Measurements from ENCODE around the gene ACE. TPM values are rescaled to one million over a fixed set of nuclear protein-coding genes. Genes with fewer than 3 reads are reported as not detected.

ACE gene
- 2.4 to 2.9 TPM (median 2.6 TPM) in 3 replicates for total RNA-seq

- Mint-ChIP-seq H3K9me3 (no peaks in the 10 kb centered on the region), H3K27me3 (ENCODE audit: low read depth) (peaks cover 43% of the 10 kb centered on the region), H3K4me3 (peak within 1 kb of the TSS; percentile 79), H3K27ac (no peak within 1 kb of the TSS), H3K36me3 (no peaks in the 10 kb centered on the region), H3K4me1 (peaks cover 21% of the 10 kb centered on the region)
- no peak for TF ChIP-seq CTCF (IDR thresholded peaks at IDR 0.05; ENCODE audit: unreplicated experiment)
- peak in 1 of 2 experiments; percentile 55 for DNase-seq (ENCODE audit: low spot score in 2 of 2, unreplicated experiment in 2 of 2)
These were observed at the start of gene ACE for GRCh38 chr17:63476854-63477479. Gene ACE (plus strand): TSS chr17:63477061. CDS start chr17:63477095, 34 bp downstream.

GRCh38 chr17:63429766-63430165 lies 47.1 kb upstream of the ACE start:
- no peak overlapping the region for H3K27ac Mint-ChIP-seq
- peaks cover 2% of the 10 kb centered on the region for H3K36me3 Mint-ChIP-seq
- H3K27me3 Mint-ChIP-seq (ENCODE audit: low read depth) = no peaks in the 10 kb centered on the region
- DNase-seq (ENCODE audit: low spot score in 2 of 2, unreplicated experiment in 2 of 2) = no peak
- TF ChIP-seq CTCF (IDR thresholded peaks at IDR 0.05; ENCODE audit: unreplicated experiment) = no peak
- no peaks in the 10 kb centered on the region for H3K9me3 Mint-ChIP-seq
- H3K4me1 Mint-ChIP-seq = peaks cover 12% of the 10 kb centered on the region
- H3K4me3 Mint-ChIP-seq = no peak overlapping the region

GRCh38 chr17:63430223-63430622 lies 46.6 kb upstream of the ACE start:
- no peak overlapping the region for H3K4me3 Mint-ChIP-seq
- no peak for DNase-seq (ENCODE audit: low spot score in 2 of 2, unreplicated experiment in 2 of 2)
- H3K4me1 Mint-ChIP-seq = peaks cover 12% of the 10 kb centered on the region
- H3K27ac Mint-ChIP-seq = no peak overlapping the region
- peaks cover 2% of the 10 kb centered on the region for H3K36me3 Mint-ChIP-seq
- H3K9me3 Mint-ChIP-seq = no peaks in the 10 kb centered on the region
- TF ChIP-seq CTCF (IDR thresholded peaks at IDR 0.05; ENCODE audit: unreplicated experiment) = no peak
- H3K27me3 Mint-ChIP-seq (ENCODE audit: low read depth) = no peaks in the 10 kb centered on the region

GRCh38 chr17:63431618-63431938 lies 45.3 kb upstream of the ACE start:
- Mint-ChIP-seq H3K27ac (no peak overlapping the region), H3K4me1 (peaks cover 12% of the 10 kb centered on the region), H3K9me3 (no peaks in the 10 kb centered on the region), H3K27me3 (ENCODE audit: low read depth) (no peaks in the 10 kb centered on the region), H3K4me3 (no peak overlapping the region), H3K36me3 (peaks cover 2% of the 10 kb centered on the region)
- TF ChIP-seq CTCF (IDR thresholded peaks at IDR 0.05; ENCODE audit: unreplicated experiment) = no peak
- DNase-seq (ENCODE audit: low spot score in 2 of 2, unreplicated experiment in 2 of 2) = no peak

GRCh38 chr17:63431939-63432804 lies 44.7 kb upstream of the ACE start:
- Mint-ChIP-seq H3K4me3 (no peak overlapping the region), H3K27me3 (ENCODE audit: low read depth) (no peaks in the 10 kb centered on the region), H3K27ac (peak overlapping the region; percentile 47), H3K4me1 (peaks cover 12% of the 10 kb centered on the region), H3K9me3 (no peaks in the 10 kb centered on the region), H3K36me3 (peaks cover 2% of the 10 kb centered on the region)
- DNase-seq (ENCODE audit: low spot score in 2 of 2, unreplicated experiment in 2 of 2) = no peak
- TF ChIP-seq CTCF (IDR thresholded peaks at IDR 0.05; ENCODE audit: unreplicated experiment) = no peak

All from mesothelial cell of epicardium (in vitro differentiated cells).